Measurements from ENCODE around the gene IGF1R.

GRCh38 chr15:98874773-98875172 lies 226.4 kb downstream of the IGF1R start:
- TF ChIP-seq POLR2AphosphoS5 (IDR thresholded peaks at IDR 0.05; ENCODE audit: low read depth, low read length) (no peak), POLR2A (IDR thresholded peaks at IDR 0.05; ENCODE audit: control extremely low read depth in 1 of 2, low read depth in 2 of 2, low read length in 2 of 2) (no peak), CTCF (IDR thresholded peaks at IDR 0.05; ENCODE audit: control extremely low read depth in 1 of 3, insufficient read depth in 1 of 3, low read depth in 1 of 3, low read length in 3 of 3) (no peak), RNF2 (IDR thresholded peaks at IDR 0.05; ENCODE audit: borderline replicate concordance, low read depth, low read length, missing control alignments, poor library complexity, severe bottlenecking) (no peak)
